ENCODE measurements around the gene MAGI2.
"Not testable (repeated sequence)": the region's sequence is repeated elsewhere in the genome, so short reads cannot be mapped to it uniquely, and the experiment has no call there.

Gene MAGI2

GRCh38 chr7:78345979-78346378 lies 1107.5 kb downstream of the MAGI2 start:
- H3K27ac ChIP-seq (ENCODE audit: low read depth, low read length), result no peak overlapping the region
- no peak overlapping the region for H3K4me3 ChIP-seq (ENCODE audit: low read depth, low read length)
- no peak overlapping the region for H3K9ac ChIP-seq (ENCODE audit: low read length)
- H3K36me3 ChIP-seq (ENCODE audit: control insufficient read depth, insufficient read depth, low read length), result no peaks in the 10 kb centered on the region; the same call in 1 of the 2 replicates
- H3K4me1 ChIP-seq (ENCODE audit: control insufficient read depth, insufficient read depth, low read length), result no peaks in the 10 kb centered on the region
- H3K9me3 ChIP-seq (ENCODE audit: control insufficient read depth, insufficient read depth, low read depth, low read length), result no peaks in the 10 kb centered on the region
- no peaks in the 10 kb centered on the region for H3K27me3 ChIP-seq (ENCODE audit: control insufficient read depth, insufficient read depth, low read length)

GRCh38 chr7:78345293-78345911 lies 1108.1 kb downstream of the MAGI2 start:
- Histone ChIP-seq H3K9me3 (ENCODE audit: control insufficient read depth, insufficient read depth, low read depth, low read length) (no peaks in the 10 kb centered on the region), H3K4me3 (ENCODE audit: low read depth, low read length) (no peak overlapping the region), H3K4me1 (ENCODE audit: control insufficient read depth, insufficient read depth, low read length) (no peaks in the 10 kb centered on the region), H3K36me3 (ENCODE audit: control insufficient read depth, insufficient read depth, low read length) (no peaks in the 10 kb centered on the region; the same call in 1 of the 2 replicates), H3K27ac (ENCODE audit: low read depth, low read length) (no peak overlapping the region), H3K27me3 (ENCODE audit: control insufficient read depth, insufficient read depth, low read length) (no peaks in the 10 kb centered on the region), H3K9ac (ENCODE audit: low read length) (no peak overlapping the region)

DNA sequence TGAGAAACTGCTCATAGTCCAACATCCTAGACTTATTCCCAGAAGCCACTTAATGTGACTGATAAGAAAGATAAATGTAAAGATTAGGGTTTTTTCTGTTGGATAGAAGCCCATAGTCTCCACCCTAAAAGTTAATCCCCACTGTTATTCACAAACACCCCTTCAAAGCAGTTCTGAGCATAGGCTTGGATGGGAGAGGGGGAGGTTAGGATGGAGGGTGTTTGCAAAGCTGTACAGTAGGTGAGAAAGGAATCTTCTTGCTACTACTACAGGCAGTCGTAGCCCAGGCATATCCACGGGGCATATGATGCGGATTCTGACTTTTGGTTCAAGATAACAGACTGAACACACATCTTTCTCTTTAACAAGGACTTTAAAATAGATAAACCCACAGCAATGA lies 1119.0 kb downstream of the MAGI2 start:
- no peak overlapping the region for H3K4me3 ChIP-seq (ENCODE audit: low read depth, low read length)
- no peaks in the 10 kb centered on the region for H3K4me1 ChIP-seq (ENCODE audit: control insufficient read depth, insufficient read depth, low read length)
- no peak overlapping the region for H3K9ac ChIP-seq (ENCODE audit: low read length)
- H3K27me3 ChIP-seq (ENCODE audit: control insufficient read depth, insufficient read depth, low read length), result no peaks in the 10 kb centered on the region
- no peaks in the 10 kb centered on the region for H3K9me3 ChIP-seq (ENCODE audit: control insufficient read depth, insufficient read depth, low read depth, low read length)
- no peak overlapping the region for H3K27ac ChIP-seq (ENCODE audit: low read depth, low read length)
- no peaks in the 10 kb centered on the region for H3K36me3 ChIP-seq (ENCODE audit: control insufficient read depth, insufficient read depth, low read length)

GRCh38 chr7:78333530-78334425 lies 1119.7 kb downstream of the MAGI2 start:
- Histone ChIP-seq H3K27ac (ENCODE audit: low read depth, low read length) (no peak overlapping the region), H3K9ac (ENCODE audit: low read length) (no peak overlapping the region), H3K4me3 (ENCODE audit: low read depth, low read length) (no peak overlapping the region), H3K36me3 (ENCODE audit: control insufficient read depth, insufficient read depth, low read length) (no peaks in the 10 kb centered on the region), H3K4me1 (ENCODE audit: control insufficient read depth, insufficient read depth, low read length) (no peaks in the 10 kb centered on the region), H3K27me3 (ENCODE audit: control insufficient read depth, insufficient read depth, low read length) (no peaks in the 10 kb centered on the region), H3K9me3 (ENCODE audit: control insufficient read depth, insufficient read depth, low read depth, low read length) (no peaks in the 10 kb centered on the region)

DNA sequence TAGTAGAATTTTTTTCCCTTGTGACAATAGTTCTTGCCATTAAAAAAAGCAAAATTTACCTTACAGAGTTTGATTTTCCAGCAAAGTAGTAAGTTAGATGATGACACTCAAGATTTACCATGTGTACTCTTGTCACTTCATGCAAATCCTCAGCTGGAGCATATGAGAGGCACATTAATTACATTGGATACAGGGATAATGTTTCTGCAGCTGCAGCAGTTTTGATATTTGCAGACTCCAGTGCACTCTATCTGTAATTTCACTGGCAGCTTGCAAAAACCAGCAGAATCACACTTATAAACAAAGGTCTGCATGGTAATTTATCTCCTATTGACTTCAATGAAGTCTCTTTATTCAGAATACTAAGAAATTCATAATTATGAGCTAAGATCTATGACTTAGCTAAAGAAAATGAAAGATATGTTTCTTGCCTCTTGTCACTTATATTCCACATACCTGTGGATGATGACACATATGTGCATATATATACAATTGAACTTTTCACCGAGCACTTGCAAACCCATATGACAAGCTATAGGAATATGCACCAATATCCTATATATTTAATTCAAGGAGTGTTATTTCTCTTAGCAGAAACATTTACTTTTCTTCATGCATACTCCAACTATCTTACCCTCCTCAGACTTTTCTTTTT lies 1124.3 kb downstream of the MAGI2 start:
- H3K9ac ChIP-seq (ENCODE audit: low read length), result no peak overlapping the region
- H3K27ac ChIP-seq (ENCODE audit: low read depth, low read length), result no peak overlapping the region
- H3K4me1 ChIP-seq (ENCODE audit: control insufficient read depth, insufficient read depth, low read length), result no peaks in the 10 kb centered on the region
- H3K9me3 ChIP-seq (ENCODE audit: control insufficient read depth, insufficient read depth, low read depth, low read length), result no peaks in the 10 kb centered on the region
- H3K27me3 ChIP-seq (ENCODE audit: control insufficient read depth, insufficient read depth, low read length), result no peaks in the 10 kb centered on the region
- no peak overlapping the region for H3K4me3 ChIP-seq (ENCODE audit: low read depth, low read length)
- no peaks in the 10 kb centered on the region for H3K36me3 ChIP-seq (ENCODE audit: control insufficient read depth, insufficient read depth, low read length)

DNA sequence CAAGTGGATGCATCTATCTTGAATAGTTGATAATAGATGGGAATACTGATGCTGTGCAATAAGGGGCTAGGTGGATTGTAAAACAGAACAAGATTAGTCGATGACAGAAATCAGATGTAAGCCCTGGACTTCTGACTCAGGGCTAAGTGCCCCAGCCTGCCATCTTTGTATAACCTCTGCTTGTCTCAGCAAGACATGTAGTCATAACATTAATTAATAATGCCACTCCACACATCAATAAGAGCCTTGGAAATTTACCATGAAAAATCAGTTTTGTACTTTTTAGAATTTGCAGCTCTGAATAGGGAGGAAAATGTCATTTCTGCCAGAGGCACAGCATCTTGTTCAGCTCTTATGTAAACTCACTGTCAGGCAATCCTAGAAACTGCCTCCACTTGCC lies 1125.7 kb downstream of the MAGI2 start:
- no peaks in the 10 kb centered on the region for H3K9me3 ChIP-seq (ENCODE audit: control insufficient read depth, insufficient read depth, low read depth, low read length)
- H3K4me1 ChIP-seq (ENCODE audit: control insufficient read depth, insufficient read depth, low read length), result no peaks in the 10 kb centered on the region
- no peaks in the 10 kb centered on the region for H3K27me3 ChIP-seq (ENCODE audit: control insufficient read depth, insufficient read depth, low read length)
- no peaks in the 10 kb centered on the region for H3K36me3 ChIP-seq (ENCODE audit: control insufficient read depth, insufficient read depth, low read length)
- H3K4me3 ChIP-seq (ENCODE audit: low read depth, low read length), result no peak overlapping the region
- no peak overlapping the region for H3K9ac ChIP-seq (ENCODE audit: low read length)
- no peak overlapping the region for H3K27ac ChIP-seq (ENCODE audit: low read depth, low read length)

DNA sequence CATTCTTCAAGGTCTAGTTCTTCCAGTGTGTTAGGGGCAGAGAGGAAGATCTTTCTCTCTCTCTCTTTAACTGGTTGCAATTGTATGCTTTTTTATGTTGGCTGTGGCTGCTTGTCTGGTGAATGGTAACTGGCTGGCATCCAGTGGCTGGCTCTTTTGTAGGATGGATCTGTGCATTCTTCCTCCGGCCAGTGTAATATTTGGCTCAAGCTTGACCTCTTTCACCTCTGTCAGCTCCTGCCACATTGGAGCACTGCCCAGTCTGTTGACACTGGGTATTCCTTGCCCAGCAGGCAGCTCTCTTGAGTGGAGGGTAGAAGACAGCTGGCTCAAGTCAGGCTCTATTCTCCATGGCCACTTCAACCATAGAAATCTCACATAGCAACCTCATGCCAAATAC lies 1126.6 kb downstream of the MAGI2 start:
- Histone ChIP-seq H3K9me3 (ENCODE audit: control insufficient read depth, insufficient read depth, low read depth, low read length) (no peaks in the 10 kb centered on the region), H3K36me3 (ENCODE audit: control insufficient read depth, insufficient read depth, low read length) (no peaks in the 10 kb centered on the region), H3K27ac (ENCODE audit: low read depth, low read length) (no peak overlapping the region), H3K9ac (ENCODE audit: low read length) (no peak overlapping the region), H3K4me3 (ENCODE audit: low read depth, low read length) (no peak overlapping the region), H3K27me3 (ENCODE audit: control insufficient read depth, insufficient read depth, low read length) (no peaks in the 10 kb centered on the region), H3K4me1 (ENCODE audit: control insufficient read depth, insufficient read depth, low read length) (no peaks in the 10 kb centered on the region)

- no peak overlapping the region for H3K27ac ChIP-seq (ENCODE audit: low read depth, low read length)
- H3K36me3 ChIP-seq (ENCODE audit: control insufficient read depth, insufficient read depth, low read length), result no peaks in the 10 kb centered on the region
- H3K27me3 ChIP-seq (ENCODE audit: control insufficient read depth, insufficient read depth, low read length), result no peaks in the 10 kb centered on the region
- no peak overlapping the region for H3K4me3 ChIP-seq (ENCODE audit: low read depth, low read length)
- no peak overlapping the region for H3K9ac ChIP-seq (ENCODE audit: low read length)
- H3K4me1 ChIP-seq (ENCODE audit: control insufficient read depth, insufficient read depth, low read length), result no peaks in the 10 kb centered on the region
- no peaks in the 10 kb centered on the region for H3K9me3 ChIP-seq (ENCODE audit: control insufficient read depth, insufficient read depth, low read depth, low read length)
Observed at GRCh38 chr7:78326189-78326588, 1127.3 kb downstream of the MAGI2 start.

- Histone ChIP-seq H3K27ac (ENCODE audit: low read depth, low read length) (no peak overlapping the region), H3K4me1 (ENCODE audit: control insufficient read depth, insufficient read depth, low read length) (no peaks in the 10 kb centered on the region), H3K4me3 (ENCODE audit: low read depth, low read length) (no peak overlapping the region), H3K27me3 (ENCODE audit: control insufficient read depth, insufficient read depth, low read length) (no peaks in the 10 kb centered on the region), H3K36me3 (ENCODE audit: control insufficient read depth, insufficient read depth, low read length) (no peaks in the 10 kb centered on the region), H3K9ac (ENCODE audit: low read length) (no peak overlapping the region), H3K9me3 (ENCODE audit: control insufficient read depth, insufficient read depth, low read depth, low read length) (no peaks in the 10 kb centered on the region)
Observed at GRCh38 chr7:78323118-78323517, 1130.3 kb downstream of the MAGI2 start.

- not testable (repeated sequence) for H3K36me3 ChIP-seq (ENCODE audit: control insufficient read depth, insufficient read depth, low read length); H3K27me3 ChIP-seq (ENCODE audit: control insufficient read depth, insufficient read depth, low read length); H3K4me1 ChIP-seq (ENCODE audit: control insufficient read depth, insufficient read depth, low read length); H3K4me3 ChIP-seq (ENCODE audit: low read depth, low read length); H3K9ac ChIP-seq (ENCODE audit: low read length); H3K27ac ChIP-seq (ENCODE audit: low read depth, low read length); H3K9me3 ChIP-seq (ENCODE audit: control insufficient read depth, insufficient read depth, low read depth, low read length)
Observed at GRCh38 chr7:78322231-78322630, 1131.2 kb downstream of the MAGI2 start.

DNA sequence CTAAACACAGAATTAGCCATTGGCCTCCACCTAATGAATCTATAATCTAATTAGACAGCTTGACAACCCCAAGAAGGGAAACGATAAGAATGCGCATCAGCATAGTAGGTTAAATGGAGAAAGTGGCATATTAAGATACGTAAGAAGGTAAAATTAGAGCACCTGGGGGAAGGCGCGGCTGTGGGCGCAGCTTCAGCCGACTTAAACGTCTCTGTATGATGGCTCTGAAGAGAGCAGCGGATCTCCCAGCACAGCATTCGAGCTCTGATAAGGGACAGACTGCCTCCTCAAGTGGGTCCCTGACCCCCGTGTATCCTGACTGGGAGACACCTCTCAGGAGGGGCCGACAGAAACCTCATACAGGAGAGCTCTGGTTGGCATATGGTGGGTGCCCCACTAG lies 1136.1 kb downstream of the MAGI2 start:
- Histone ChIP-seq H3K9ac (ENCODE audit: low read length) (no peak overlapping the region), H3K4me3 (ENCODE audit: low read depth, low read length) (no peak overlapping the region), H3K9me3 (ENCODE audit: control insufficient read depth, insufficient read depth, low read depth, low read length) (no peaks in the 10 kb centered on the region), H3K27me3 (ENCODE audit: control insufficient read depth, insufficient read depth, low read length) (no peaks in the 10 kb centered on the region), H3K4me1 (ENCODE audit: control insufficient read depth, insufficient read depth, low read length) (no peaks in the 10 kb centered on the region), H3K36me3 (ENCODE audit: control insufficient read depth, insufficient read depth, low read length) (no peaks in the 10 kb centered on the region), H3K27ac (ENCODE audit: low read depth, low read length) (no peak overlapping the region)

Measured in HUES6 (cell line).